ENCODE measurements around the gene FBRS. TPM values are rescaled to one million over a fixed set of nuclear protein-coding genes. Genes with fewer than 3 reads are reported as not detected.

FBRS gene
- total RNA-seq, 4 donors from 2014 or later, result 26.2 to 46.8 (median 31.7) TPM

GRCh38 chr16:30678586-30678970 lies 20.3 kb downstream of the FBRS start:
- Histone ChIP-seq H3K36me3 (no peaks in the 10 kb centered on the region), H3K27me3 (no peaks in the 10 kb centered on the region), H3K9me3 (no peaks in the 10 kb centered on the region), H3K4me1 (no peaks in the 10 kb centered on the region), H3K27ac (no peak overlapping the region), H3K4me3 (no peak overlapping the region)
- no peak for DNase-seq (ENCODE audit: low spot score in 2 of 2)
- 70 to 81% methylated on average over 3 of the region's 3 CpGs for WGBS, 2 donors
- TF ChIP-seq, protein P1, sequence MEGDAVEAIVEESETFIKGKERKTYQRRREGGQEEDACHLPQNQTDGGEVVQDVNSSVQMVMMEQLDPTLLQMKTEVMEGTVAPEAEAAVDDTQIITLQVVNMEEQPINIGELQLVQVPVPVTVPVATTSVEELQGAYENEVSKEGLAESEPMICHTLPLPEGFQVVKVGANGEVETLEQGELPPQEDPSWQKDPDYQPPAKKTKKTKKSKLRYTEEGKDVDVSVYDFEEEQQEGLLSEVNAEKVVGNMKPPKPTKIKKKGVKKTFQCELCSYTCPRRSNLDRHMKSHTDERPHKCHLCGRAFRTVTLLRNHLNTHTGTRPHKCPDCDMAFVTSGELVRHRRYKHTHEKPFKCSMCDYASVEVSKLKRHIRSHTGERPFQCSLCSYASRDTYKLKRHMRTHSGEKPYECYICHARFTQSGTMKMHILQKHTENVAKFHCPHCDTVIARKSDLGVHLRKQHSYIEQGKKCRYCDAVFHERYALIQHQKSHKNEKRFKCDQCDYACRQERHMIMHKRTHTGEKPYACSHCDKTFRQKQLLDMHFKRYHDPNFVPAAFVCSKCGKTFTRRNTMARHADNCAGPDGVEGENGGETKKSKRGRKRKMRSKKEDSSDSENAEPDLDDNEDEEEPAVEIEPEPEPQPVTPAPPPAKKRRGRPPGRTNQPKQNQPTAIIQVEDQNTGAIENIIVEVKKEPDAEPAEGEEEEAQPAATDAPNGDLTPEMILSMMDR (IDR thresholded peaks at IDR 0.05), result no peak
- TF ChIP-seq POLR2A (IDR thresholded peaks at IDR 0.05), result no peak
- TF ChIP-seq EP300 (IDR thresholded peaks at IDR 0.05), result no peak

GRCh38 chr16:30680326-30680725 lies 22.1 kb downstream of the FBRS start:
- H3K36me3 ChIP-seq, result no peaks in the 10 kb centered on the region
- TF ChIP-seq, protein P1 (IDR thresholded peaks at IDR 0.05), result no peak
- TF ChIP-seq POLR2A (IDR thresholded peaks at IDR 0.05) (no peak), EP300 (IDR thresholded peaks at IDR 0.05) (no peak)
- no peak overlapping the region for H3K27ac ChIP-seq
- no peak for DNase-seq (ENCODE audit: low spot score in 2 of 2)
- WGBS, 2 donors, result 83 to 89% methylated on average over 3 of the region's 3 CpGs
- H3K4me3 ChIP-seq, result no peak overlapping the region
- H3K27me3 ChIP-seq, result no peaks in the 10 kb centered on the region
- no peaks in the 10 kb centered on the region for H3K9me3 ChIP-seq
- H3K4me1 ChIP-seq, result no peaks in the 10 kb centered on the region

- WGBS, 2 donors, result 63 to 64% methylated on average over 4 of the region's 4 CpGs
- TF ChIP-seq, protein P1 (IDR thresholded peaks at IDR 0.05), result no peak
- TF ChIP-seq POLR2A (IDR thresholded peaks at IDR 0.05), result no peak
- no peak for TF ChIP-seq EP300 (IDR thresholded peaks at IDR 0.05)
- no peak overlapping the region for H3K27ac ChIP-seq
- no peaks in the 10 kb centered on the region for H3K27me3 ChIP-seq
- DNase-seq (ENCODE audit: low spot score in 2 of 2), result no peak
- no peaks in the 10 kb centered on the region for H3K9me3 ChIP-seq
- peaks cover 0 to 3% (median 0%) of the 10 kb centered on the region in 4 donors for H3K4me1 ChIP-seq
- no peak overlapping the region for H3K4me3 ChIP-seq
- no peaks in the 10 kb centered on the region for H3K36me3 ChIP-seq
Measured at GRCh38 chr16:30688701-30689100, 30.5 kb downstream of the FBRS start.

- Histone ChIP-seq H3K4me1 (peaks cover 0 to 8% (median 0%) of the 10 kb centered on the region in 4 donors), H3K4me3 (no peak overlapping the region), H3K36me3 (no peaks in the 10 kb centered on the region), H3K9me3 (no peaks in the 10 kb centered on the region), H3K27ac (no peak overlapping the region), H3K27me3 (no peaks in the 10 kb centered on the region)
- 47 to 55% methylated on average over 4 of the region's 4 CpGs for WGBS, 2 donors
- TF ChIP-seq, protein P1 (IDR thresholded peaks at IDR 0.05), result no peak
- TF ChIP-seq EP300 (IDR thresholded peaks at IDR 0.05) (no peak), POLR2A (IDR thresholded peaks at IDR 0.05) (no peak)
- DNase-seq (ENCODE audit: low spot score in 2 of 2), result no peak
Measured at GRCh38 chr16:30691907-30692306, 33.7 kb downstream of the FBRS start.

GRCh38 chr16:30692396-30693064 lies 34.3 kb downstream of the FBRS start:
- no peak for DNase-seq (ENCODE audit: low spot score in 2 of 2)
- WGBS, 2 donors, result 62 to 69% methylated on average over 10 of the region's 10 CpGs

More at GRCh38 chr16:30692396-30693064, 34.3 kb downstream of the FBRS start:
- Histone ChIP-seq H3K36me3 (no peaks in the 10 kb centered on the region), H3K27ac (no peak overlapping the region), H3K9me3 (no peaks in the 10 kb centered on the region), H3K4me1 (peaks cover 0 to 12% (median 3%) of the 10 kb centered on the region in 4 donors), H3K4me3 (no peak overlapping the region), H3K27me3 (no peaks in the 10 kb centered on the region)
- TF ChIP-seq, protein P1 (IDR thresholded peaks at IDR 0.05), result no peak
- TF ChIP-seq POLR2A (IDR thresholded peaks at IDR 0.05), result no peak
- TF ChIP-seq EP300 (IDR thresholded peaks at IDR 0.05), result no peak
